OCI-LY3 (cell line): ENCODE measurements around the gene HOXB3.

Experiments
- CTCF ChIP-seq: fragments of 200-600, 300-600 bp; sonication (generic); IDR thresholded peaks from 2 replicates; pipeline ENCODE4 v1.5.1; 2014; ENCODE audit warnings: antibody characterized with exemption, low read length, low read depth
- EZH2phosphoT487 ChIP-seq: fragments of 200-600 bp; shearing (Covaris generic); IDR thresholded peaks from 2 replicates; pipeline ENCODE4 v1.6.1; 2018; ENCODE audit warnings: antibody characterized with exemption, mixed run types, low read depth

GRCh38 chr17:48499735-48500434 is 90.2 kb downstream of the HOXB3 start:
- TF ChIP-seq CTCF (no peak), EZH2phosphoT487 (no peak)
